D721Med (cell line): ENCODE data around the gene KDF1.

ENCODE experiments used
- DNase-seq: peaks from one replicate; pipeline ENCODE4 v3.0.0; 2011; ENCODE audit warnings: low spot score; ENCODE audit not compliant: insufficient read length
- FAIRE-seq: peaks from 2 replicates; lab custom pipeline; 2011; peaks lifted over from hg19 to GRCh38; lab: Jason Lieb, UNC
- CTCF ChIP-seq: IDR thresholded peaks from 2 replicates; pipeline ENCODE4 v1.5.1; 2012; ENCODE audit warnings: mild to moderate bottlenecking, control low read depth; ENCODE audit not compliant: insufficient read depth; ENCODE audit errors: missing control alignments

KDF1 gene

GRCh38 chr1:26976621-26977510, 16.6 kb upstream of the KDF1 start:
- no peak for TF ChIP-seq CTCF
- DNase-seq: no peak
- FAIRE-seq: no peak

- FAIRE-seq (no peak), DNase-seq (no peak)
- TF ChIP-seq CTCF: no peak
Measured at GRCh38 chr1:26972821-26973220, 12.6 kb upstream of the KDF1 start.

- DNase-seq (no peak), FAIRE-seq (no peak)
- no peak for TF ChIP-seq CTCF
Measured at GRCh38 chr1:26972390-26972789, 12.1 kb upstream of the KDF1 start.

GRCh38 chr1:26971590-26971989, 11.3 kb upstream of the KDF1 start:
- no peak for DNase-seq
- no peak for FAIRE-seq
- no peak for TF ChIP-seq CTCF

GRCh38 chr1:26970810-26971209, 10.5 kb upstream of the KDF1 start:
- FAIRE-seq (no peak), DNase-seq (no peak)
- no peak for TF ChIP-seq CTCF

- no peak for TF ChIP-seq CTCF
- FAIRE-seq: no peak
- no peak for DNase-seq
Measured at GRCh38 chr1:26965628-26966027, 5.4 kb upstream of the KDF1 start.

GRCh38 chr1:26965213-26965612, 4.9 kb upstream of the KDF1 start:
- TF ChIP-seq CTCF: no peak
- no peak for DNase-seq
- FAIRE-seq: no peak
